Tibial nerve (tissue), 4 donors: ENCODE measurements around the gene NOS2.

Experiments used
- CTCF ChIP-seq, 5 experiments: fragments of 200-600 bp in 3 of 5; fragments of 450-650 bp in 2 of 5; sonication (generic) in 3 of 5; IDR thresholded peaks; one replicate each; pipeline ENCODE4 v1.5.1; 2016 to 2019; ENCODE audit warnings: antibody characterized with exemption in 5 of 5, mild to moderate bottlenecking in 3 of 5, moderate library complexity in 2 of 5
- EP300 ChIP-seq, 2 donors: sonication (generic); formaldehyde crosslinking; IDR thresholded peaks; one replicate each; pipeline ENCODE4 v1.6.1; 2017; ENCODE audit warnings: antibody characterized with exemption in 2 of 2, mild to moderate bottlenecking in 1 of 2
- POLR2A ChIP-seq, 2 donors: fragments of 450-650 bp; IDR thresholded peaks; one replicate each; pipeline ENCODE4 v1.6.1; 2017; ENCODE audit warnings: antibody characterized with exemption in 2 of 2, mild to moderate bottlenecking in 2 of 2, moderate library complexity in 2 of 2

GRCh38 chr17:27741971-27742575 lies 58.3 kb downstream of the NOS2 start:
- no peak for TF ChIP-seq CTCF (IDR thresholded peaks at IDR 0.05)
- no peak for TF ChIP-seq POLR2A (IDR thresholded peaks at IDR 0.05)
- TF ChIP-seq EP300 (IDR thresholded peaks at IDR 0.05), result no peak
